ENCODE results near the gene DIAPH2.

DIAPH2 gene

DNA sequence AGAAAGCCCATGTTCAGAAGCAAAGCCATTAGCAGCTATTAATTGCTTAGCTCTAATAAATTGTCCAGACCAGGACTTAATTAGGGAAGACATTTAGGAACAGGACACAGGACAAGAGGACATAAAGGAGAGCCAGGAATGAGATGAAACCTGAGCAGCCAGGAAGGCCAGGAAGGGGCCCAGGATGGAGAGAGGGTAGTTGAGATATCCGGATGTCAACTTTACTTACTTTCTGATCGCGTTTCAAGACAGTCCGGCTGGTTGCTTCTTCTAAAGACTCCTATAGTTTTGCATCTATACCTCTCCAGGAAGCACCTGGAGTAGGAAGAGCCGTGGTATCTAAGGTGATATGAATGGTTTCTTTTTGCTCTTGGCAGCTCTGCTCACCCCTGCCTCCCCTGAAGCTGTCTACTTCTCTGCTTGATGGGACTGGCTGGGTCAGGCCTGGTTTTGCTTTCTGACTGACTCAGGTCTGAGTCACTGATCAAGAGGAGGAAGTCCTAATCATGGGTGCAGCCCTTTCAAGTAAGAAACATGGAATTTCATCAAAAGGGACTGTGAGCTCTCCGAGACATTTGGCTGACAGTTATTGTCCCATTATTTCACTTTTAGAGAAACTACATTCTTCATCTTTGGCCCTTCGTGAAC lies 932.4 kb downstream of the DIAPH2 start:
- no peak for DNase-seq

DNA sequence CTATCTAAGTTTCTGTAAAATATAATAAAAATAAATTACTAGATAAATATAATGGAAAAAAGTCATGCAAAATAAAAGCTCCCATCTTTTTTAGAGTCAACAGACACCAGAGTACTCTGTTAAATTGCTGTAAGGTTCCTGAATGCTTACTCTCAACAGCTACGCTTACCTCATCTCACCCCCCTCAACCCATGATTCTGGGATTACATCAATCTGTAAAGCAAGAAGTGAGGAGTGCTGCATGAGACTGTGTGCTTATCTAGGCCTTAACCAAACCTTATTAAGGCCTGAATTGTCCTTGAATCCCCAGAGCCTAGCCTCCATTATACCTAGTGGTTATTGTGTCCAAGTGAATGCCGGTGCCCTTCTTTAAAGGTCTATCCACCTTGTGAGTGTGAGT lies 934.9 kb downstream of the DIAPH2 start:
- no peak for DNase-seq

DNA sequence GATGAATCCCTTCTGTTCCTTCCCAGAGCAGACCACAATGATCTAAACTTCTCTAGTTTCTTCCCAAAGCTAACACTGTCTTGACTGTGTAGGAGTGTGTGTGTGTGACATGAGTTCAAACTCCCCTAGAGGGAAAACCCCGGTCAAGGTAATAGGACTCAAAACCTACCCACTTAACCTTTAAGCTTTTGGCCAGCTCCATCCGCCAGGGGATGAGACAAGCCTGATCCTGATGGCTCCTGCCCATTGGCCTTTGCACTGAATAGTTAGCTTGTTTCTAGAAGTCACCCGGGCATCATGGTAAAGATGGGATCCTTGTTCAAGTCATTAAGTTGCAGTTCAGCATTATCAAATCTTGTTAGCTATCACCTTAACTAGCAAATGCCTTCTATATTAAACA lies 937.5 kb downstream of the DIAPH2 start:
- DNase-seq, result no peak

DNA sequence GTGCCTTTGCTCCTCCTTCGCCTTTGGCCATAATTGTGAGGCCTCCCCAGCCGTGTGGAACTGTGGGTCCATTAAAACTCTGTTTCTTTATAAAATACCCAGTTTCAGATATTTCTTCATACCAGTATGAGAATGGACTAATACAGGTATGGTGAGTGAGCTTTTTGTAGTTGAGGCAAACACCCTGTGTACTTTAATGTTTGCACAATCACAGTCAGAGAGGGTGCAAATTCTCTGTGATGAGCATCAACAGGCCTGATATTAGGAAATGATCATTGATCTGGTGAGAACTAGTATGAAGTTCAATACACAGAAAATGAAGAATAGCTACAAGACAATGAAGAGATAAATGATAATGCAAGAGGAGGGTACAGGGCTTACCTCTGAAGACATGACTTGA lies 943.7 kb downstream of the DIAPH2 start:
- DNase-seq, result no peak

DNA sequence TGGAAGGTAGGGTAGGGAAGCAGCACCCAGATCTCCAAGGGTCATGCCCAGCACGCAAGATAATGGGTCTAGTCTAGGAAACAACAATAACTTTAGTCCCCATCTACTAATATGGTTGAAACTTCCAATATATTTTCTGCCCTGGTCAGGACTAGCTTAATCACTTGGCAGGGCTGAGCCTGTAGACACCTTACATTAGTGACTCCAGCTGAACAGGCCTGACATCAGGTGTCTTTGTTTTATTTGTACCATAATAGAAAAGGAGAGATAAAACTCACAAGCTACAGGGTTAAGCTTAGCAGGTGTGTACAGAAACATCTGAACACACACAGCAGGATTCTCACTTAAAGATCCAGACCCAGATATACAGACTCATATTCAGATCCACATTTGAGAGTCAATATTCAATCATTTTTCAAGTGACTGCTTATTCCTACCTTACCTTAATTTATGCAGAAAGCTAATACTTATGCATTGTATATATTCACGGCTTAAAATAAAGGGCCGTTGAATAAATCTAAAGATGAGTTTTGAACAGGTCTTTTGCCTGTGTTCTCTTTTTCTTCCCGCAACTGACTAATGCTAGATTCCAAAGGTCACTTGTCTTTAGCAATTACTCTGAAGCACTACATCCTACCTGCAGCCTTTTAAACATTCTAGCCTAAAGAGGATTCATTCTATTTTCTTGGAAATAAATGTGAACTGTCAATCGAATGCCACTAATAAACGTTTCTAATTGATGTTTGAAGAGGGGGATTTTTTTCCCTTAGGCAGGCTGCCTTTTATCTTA lies 944.4 kb downstream of the DIAPH2 start:
- DNase-seq, result no peak

DNA sequence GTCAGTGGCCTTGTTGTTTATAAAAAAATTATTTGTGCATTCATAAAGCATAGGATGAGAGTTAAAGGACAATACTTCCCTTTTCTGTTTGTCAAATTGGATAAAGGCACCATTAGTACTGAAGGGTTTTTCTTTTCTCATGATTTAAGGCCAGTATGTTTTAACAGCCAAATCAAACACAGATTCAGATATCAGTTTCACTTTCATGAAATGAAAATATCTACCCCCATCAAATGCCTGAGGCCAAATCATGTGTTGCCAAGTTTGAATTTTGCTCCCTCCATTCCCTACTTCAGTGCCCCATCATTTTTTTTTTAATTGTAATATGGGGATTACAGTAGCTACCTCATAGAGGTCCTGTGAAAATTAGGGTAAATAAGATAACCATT lies 944.9 kb downstream of the DIAPH2 start:
- no peak for DNase-seq

DNA sequence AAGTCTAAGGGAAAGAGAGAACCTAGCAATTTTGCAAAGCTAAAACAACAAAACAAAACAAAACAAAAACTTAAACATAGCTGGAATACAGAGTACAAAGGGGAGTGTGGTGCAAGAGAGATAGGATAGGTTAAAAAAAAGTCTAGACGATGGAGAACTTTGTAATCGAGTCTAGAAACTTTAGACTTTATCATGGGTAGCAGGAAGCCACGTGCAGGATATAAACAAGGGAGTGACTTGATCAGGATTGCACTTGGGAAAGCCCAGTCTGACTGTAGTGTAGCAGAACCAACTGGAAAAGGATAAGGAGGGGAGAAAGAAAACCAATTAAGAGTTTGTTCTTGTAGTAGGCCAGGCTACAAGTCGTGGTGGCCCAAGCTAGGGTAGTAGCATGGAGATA lies 949.2 kb downstream of the DIAPH2 start:
- no peak for DNase-seq

DNA sequence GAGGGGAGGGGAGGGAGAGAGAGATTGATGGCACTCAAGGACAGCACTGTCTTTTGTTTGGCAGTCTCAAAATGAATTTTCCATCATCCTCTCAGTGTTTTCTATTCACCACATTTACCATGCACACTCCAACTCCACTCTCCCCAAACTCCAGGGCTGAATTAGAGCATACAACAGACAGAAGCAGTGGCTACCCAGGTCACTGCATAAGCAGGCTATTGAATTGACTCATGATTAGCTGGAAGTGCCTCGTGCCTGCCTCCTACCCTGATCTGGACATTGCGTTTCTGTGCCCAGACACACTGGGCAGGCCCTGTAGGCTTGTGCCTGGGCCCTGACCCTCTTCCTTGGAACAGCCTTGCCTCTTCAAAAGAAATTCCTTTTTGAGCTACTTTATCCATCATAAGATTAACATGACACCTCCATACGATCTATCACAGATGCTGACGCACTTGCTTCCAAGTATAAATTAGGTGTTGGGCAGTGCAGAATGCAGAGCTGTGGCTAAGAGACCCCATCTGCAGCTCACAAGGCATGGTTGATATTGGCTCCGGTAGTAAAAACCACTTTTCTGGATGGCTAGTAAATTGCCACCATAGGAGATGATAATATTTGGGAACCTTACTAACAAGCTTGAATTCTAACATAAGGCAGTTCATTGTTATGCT lies 952.0 kb downstream of the DIAPH2 start:
- DNase-seq, result no peak

DNA sequence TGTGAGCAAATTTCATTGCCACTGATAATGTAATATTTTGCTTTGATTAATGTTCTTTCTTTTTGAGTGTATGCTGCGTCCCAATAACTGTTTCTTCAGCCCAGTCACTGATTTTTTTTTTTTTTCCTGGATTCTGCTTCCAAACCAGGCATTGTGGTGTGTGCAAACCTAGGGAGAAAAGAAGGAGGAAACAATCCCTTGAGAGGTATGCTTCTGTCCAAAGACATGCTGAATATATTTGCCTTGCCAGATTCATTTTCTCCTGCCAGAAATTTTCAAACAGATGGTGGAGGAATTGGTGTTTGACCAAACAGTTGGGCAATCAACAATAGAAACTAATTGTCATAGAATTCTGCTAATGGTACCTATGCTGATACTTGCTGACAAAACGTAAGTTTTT lies 952.6 kb downstream of the DIAPH2 start:
- DNase-seq, result no peak

DNA sequence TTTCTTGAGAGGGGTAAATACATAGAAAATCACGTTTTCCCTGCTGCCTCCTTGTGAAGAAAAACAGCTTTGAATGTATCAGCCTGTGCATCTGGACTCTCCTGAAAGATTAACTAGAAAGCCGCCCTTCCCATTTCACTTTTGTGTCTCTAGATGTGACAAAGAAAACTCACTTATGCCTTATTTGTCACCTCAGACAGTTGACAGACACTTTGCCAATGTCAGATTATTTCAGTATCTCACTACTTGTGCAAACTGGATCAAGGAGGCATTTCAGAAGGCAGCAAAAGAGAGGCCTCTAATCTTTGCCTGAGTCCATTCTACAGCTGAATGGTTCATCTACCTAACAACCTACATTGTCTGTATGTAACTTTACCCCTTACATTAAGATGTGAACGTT lies 954.0 kb downstream of the DIAPH2 start:
- no peak for DNase-seq

DNA sequence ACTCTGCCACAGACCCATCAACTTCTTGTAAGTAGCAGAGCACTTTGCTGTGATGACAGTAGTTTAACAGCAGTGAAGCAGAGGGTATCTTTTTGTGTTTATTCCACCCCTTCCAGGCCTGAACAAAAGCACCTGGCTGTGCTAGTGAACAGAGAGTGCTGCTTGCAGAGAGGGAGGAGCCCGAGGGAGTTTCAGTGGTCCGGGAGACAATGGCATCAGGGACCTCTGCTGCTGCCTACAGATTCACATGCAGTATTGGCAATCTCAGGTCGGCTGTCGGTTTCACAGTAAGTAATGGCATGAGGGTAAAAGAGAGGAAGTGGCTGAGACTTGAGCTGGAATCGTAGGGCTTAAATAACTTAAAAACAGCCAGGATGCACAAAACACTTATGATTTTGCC lies 954.9 kb downstream of the DIAPH2 start:
- no peak for DNase-seq
